T1000 (cell line): Measurements from ENCODE around the gene LCN12.

Source experiments
- DNase-seq: peaks from one replicate; lab custom pipeline; 2025; ENCODE audit warnings: mixed read lengths; lab: John Stamatoyannopoulos, UW

The LCN12 gene

DNA sequence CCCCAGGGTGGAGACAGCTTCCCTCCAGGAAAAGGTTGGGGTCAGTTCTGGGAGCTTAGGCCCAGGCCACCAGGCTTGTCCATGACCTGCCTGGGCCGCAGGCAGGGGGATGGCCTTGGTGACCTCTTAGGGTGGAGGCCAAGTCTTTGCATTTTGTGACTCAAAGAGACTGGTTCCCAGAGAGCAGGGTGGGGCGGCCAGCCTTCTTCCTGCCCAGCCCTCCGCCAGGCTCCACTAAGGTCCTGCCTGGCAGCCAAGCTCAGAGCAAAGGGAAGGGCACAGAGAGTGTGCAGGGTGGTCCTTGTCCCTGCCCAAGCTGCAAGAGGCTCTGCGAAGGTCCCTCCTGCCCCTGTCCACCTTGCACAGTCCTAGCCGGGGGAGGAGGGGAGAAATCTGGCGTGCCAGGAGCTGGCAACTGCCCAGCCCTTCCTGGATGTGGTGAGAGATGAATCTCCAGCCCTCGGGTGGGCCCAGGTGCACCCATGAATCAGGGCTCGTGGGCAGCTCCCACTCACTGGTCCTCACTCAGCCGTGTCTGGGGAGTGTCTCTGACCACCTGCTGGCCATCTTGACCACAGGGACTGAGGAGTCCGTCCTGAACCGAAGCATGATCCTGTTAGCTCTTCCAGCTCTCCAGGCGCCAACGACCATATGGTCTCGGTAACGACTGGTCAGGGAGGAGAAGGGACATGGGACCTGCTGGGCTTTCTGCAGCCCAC, 22.9 kb downstream of the LCN12 start:
- DNase-seq, result no peak

DNA sequence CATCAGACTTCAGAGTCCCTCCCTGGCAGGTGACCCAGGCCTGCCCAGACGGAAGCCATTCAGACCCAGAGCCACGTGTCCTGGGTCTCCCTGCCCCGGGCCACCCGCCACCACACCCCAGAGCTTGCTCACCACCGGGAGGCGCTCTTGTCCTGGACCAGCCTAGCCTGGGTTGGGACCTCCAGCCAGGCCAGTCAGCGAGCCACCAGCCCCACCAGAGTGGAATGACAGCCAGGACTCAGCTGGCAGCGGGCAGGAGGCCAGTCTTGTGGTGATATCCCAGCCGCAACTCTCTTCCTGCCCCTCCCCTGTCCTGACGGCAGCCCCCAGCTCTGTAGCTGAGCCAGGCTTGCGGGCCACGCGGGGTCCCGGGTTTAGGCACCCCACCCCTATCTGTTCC, 23.6 kb downstream of the LCN12 start:
- DNase-seq, result no peak

DNA sequence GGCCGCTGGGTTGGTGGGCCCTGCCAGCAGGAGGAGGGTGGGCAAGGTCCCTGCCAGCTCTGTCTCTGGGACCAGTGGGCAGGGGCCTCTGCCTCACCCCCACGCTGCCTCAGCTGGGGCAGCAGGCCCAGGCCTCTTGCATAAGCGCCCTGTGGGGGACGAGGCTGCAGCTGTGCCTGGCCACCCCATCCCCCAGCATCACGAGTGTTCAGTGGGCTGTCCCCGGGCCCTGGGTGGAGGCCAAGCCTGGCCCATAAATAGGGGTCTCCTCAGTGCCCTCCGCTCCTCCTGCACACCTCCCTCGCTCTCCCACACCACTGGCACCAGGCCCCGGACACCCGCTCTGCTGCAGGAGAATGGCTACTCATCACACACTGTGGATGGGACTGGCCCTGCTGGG, 25.1 kb downstream of the LCN12 start, which contains the start of gene PTGDS:
TSS of gene PTGDS (plus strand) at position 282 of the 400 bp plus-strand sequence. CDS start at position 357, 75 bp downstream.
- no peak for DNase-seq

DNA sequence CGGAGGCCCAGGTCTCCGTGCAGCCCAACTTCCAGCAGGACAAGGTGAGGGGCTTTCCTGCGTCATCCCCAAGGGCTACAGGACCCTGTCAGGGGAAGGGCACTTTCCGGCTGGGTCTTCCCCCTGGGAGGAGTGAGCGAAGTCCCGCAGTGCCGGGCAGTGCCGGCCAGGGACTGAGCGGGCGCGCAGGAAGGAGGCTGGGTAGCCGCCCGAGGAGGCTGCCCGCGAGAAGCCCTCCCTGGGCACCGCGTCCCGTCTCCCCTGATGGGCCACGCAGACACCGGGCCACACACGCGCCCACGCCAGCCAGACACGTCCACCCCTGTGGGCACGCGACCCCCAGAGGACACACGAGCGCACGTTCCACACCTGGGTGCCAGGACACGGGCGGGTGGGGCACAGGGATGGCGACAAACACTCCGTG, 25.6 kb downstream of the LCN12 start:
- no peak for DNase-seq

DNA sequence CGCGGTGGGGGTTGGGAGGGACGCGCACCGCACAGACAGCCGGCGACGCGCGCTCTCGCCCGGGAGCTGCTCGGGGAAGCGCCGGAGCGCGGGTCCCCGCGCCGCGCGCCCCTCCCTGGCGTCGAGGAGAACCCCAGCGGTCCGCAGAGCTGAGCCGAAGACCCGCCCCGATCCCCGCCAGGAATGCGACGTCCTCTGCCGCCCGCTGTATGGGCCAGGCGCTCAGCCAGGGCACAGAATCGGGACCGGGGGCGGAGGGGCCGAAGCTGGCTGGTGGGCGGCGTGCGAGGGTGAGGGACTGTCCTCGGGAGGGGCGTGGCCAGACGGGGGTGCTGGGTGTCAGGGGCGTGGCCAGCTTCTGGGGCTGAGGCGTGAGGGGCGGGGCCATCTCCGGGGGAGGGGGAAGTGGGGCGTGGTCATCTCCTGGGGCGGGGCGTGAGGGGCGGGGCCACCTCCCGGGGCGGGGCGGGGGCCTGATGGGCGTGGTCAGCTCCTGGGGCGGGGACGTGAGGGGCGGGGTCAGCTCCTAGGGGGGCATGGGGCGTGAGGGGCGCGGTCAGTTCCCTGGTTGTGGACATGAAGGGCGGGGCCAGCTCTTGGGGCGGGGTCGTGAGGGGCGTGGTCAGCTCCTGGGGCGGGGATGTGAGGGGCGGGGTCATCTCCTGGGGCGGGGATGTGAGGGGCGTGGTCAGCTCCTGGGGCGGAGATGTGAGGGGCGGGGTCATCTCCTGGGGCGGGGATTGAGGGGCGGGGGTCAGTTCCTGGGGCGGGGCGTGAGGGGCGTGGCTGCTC, 26.2 kb downstream of the LCN12 start:
- peak; percentile 33 for DNase-seq

DNA sequence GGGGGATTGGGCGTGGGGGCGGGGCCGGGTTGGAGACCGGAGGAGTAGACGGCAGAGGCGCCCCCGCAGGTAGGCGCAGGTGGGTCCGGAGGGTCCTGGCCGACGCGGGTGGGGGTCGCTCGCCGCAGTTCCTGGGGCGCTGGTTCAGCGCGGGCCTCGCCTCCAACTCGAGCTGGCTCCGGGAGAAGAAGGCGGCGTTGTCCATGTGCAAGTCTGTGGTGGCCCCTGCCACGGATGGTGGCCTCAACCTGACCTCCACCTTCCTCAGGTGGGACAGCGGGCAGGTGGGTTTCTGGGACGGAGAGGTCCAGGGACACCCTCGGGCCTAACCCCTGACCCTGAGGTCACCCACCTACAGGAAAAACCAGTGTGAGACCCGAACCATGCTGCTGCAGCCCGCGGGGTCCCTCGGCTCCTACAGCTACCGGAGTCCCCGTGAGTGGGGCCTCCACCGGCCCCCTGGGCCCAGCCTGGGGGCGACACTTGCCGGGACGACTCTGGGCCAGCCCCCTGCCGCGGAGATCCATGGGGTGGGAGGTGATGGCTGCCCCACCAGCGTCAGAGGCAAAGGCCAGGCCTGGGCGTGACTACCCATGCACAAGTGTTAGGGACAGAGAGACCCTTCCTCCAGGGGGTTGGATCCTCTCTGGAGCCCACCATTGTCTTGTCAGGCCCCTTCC, 26.9 kb downstream of the LCN12 start:
- no peak for DNase-seq

DNA sequence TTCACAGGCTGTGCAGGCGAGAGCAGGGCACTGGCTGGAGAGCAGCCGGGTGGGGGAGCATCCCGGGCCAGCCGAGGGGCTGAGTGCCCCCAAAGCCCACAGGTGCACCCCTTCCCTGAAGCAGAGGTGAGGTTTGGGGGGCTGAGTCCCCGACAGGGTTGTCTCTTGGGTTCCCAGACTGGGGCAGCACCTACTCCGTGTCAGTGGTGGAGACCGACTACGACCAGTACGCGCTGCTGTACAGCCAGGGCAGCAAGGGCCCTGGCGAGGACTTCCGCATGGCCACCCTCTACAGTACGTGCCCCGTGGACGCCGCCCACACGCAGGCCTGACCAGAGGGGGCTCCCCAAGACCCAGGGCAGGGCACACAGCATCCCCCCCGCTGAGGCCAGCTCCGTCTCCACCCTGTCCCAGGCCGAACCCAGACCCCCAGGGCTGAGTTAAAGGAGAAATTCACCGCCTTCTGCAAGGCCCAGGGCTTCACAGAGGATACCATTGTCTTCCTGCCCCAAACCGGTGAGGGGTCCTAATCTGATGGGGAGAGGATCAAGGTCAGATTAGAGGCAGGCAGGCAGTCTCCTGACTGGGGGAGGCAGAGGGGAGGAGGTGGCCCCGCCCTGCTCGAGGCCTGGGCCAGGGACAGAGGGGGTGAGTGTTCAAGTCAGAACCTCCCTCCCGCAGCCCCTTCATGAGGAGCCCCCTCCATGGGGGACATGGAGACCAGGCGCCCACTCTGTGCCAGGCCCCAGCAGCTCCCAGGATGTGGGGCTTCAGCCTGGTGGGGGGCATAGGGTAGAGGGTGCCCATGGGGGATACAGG, 27.9 kb downstream of the LCN12 start:
- no peak for DNase-seq

DNA sequence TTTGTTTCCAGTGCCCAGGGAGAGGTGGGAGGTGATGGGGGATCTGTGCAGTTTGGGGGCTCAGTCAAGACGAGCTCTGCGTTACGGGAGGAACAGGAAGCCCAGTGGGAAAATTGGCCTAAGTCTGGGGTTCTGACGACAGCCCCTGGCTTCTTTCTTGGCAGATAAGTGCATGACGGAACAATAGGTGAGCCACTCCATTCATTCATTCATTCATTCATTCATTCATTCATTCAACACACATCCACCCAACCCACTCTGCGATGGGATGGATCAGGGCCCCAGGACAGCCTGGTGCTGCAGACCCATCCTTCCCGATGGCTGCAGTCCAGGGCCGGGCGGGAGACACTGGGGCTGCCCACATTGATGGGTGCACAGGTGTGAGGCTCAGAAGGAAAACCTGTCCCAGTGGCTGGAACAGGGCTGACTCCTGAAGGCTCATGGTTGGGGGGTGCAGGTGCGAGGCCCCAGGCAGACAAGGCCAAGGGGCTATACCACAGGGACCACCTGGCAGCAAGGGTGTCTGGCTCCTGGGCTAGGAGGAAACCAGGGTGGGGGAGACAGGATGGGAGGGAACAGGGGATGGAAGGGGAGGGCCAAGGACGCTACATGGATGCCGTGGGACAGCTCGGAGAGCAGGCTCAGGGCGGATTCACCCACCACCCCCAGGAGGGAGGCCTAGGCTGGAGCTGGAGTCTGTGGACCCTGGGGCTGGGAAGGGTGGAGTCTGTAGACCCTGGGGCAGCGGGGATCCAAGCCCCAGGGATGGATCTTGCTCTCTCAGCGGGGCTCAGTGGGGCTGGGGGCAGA, 28.8 kb downstream of the LCN12 start:
- DNase-seq, result no peak

DNA sequence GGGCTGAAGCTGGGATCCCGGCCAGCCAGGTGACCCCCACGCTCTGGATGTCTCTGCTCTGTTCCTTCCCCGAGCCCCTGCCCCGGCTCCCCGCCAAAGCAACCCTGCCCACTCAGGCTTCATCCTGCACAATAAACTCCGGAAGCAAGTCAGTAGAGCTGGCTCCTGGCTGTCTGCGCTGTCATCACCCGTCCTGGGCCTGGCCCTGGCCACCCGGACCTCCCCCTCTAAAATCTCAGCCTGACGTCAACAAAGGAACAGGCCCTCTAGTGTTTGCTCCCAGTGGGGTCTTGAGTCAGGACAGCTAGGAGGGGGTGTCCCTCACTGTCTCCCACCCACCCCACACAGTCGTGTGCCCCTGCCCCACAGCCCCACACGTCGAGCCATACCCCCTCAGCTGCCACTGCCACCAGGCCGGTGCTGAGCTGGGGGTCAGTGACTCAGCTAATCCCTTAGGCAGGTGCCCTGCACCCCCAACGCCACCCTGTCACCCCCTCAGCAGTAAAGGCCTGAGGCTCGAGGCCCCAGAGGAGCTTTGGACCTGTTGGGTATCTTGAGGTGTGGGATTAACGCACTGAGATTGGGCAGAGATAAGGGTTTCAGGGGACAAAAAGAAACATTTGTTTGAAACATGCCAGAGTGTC, 29.6 kb downstream of the LCN12 start:
- DNase-seq, result no peak

DNA sequence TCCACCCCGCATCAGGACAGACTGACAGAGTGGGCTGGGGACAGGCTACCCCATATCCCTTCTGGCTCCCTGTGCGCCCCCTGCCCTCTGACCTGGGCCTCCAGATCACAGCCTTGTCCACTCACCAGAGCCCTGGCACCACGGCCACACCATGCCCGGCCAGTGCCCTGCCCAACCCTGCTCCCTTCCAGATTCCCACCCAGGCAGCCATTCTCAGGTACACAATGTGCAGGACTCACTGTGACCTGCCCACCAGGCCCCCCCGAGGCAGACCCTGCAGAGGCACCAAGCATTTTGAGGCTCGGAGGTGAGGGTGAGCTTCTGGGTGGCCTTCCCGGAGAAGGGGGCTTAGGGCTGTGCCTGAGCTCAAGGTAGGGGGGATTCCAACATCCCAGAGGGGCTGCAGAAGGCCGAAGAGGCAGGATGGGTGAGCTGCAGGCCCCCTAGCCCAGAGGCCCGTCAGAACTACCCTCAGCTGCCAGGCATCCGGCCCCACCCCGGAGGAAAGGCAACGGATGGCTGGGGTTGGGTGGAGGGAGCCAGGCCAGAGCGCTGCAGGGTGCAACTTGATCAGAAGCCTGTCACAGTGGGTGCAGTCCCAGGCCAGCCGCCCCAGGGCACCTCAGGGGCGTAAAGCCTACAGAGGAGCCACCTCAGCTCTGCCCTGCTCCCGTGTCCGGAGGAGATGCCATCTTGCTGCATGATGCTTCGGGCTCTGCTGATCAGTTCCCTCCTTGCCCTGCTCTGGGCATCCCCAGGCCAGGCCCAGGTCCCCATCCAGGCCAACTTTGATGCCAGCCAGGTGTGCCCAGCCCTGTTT, 30.4 kb downstream of the LCN12 start, which contains the start of gene LCNL1:
TSS of gene LCNL1 (plus strand) at position 762 of the 820 bp plus-strand sequence. CDS start 594 bp downstream, outside the sequence.
- no peak for DNase-seq

DNA sequence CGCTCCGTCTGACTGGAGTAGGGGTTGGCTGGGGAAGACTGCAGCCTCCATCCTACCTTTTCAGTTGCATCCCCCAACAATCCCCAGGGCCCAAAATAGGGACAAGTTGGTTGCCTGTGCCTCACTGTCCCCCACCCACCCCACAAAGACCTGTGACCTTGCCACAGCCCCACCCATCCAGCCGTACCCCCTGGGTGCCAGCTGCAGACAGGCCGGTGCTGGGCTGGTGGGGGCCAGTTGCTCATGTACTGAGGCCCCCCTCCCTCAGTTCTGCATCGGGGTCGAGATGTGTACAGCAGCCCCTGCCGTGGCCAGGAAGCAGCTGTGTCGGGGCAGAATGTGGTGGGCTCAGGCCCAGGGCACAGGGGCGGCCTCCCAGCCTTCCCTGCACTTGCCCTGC, 31.1 kb downstream of the LCN12 start:
- no peak for DNase-seq

DNA sequence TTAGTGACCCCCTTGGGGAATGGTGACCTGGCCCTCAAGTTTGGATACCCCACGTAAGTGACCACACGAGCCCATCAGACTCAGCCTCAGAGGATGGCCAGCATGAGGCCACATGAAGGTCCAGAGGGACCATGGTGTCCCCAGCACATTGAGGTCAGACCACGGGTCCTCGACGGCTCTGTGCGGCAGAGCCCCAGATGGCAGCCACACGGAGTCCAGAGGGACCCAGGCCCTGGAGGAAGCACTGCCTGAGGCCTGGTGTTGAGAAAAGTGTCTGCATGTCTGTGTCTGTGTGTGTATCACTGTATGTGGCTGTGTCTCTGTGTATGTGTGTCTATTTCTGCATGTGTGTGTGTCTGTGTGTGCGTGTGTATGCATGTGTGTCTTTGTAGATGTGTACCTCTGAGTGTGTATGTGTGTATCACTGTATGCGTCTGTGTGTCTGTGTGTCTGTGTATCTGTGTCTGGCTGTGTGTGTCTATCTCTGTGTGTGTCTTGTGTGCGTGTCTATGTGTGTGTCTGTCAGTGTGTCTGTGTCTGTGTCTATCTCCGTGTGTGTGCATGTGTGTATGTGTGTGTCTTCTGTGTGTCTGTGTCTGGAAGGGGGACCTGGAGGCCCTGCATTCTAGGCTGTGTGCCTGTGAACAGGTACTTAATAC, 31.7 kb downstream of the LCN12 start:
- no peak for DNase-seq

DNA sequence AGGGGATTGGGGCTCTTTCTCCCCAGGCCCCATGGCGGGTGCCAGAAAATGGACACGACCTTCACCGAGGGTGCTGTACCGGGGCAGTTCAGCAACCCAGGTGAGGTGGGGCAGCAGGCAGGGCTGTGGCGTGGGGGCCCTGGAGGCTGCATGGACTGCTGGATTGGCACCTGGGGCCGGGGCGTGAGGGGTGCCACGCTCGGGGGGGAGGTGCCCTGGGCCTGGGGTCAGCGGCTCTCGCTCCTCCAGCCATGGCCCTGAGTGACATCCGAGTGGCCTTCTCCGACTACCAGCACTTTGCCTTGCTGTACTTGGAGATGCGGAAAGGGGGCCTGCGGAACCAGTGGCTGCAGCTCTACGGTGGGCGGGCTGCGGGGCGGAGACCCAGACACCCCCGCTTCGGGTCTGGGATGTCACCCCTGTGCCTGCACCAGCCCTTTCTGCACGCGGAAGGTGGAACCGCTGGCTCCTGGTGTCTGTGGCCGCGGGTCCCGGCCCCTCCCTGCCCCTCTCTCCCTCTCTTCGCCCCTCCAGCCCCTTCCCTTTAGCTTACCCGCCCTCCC, 32.5 kb downstream of the LCN12 start:
- no peak for DNase-seq

DNA sequence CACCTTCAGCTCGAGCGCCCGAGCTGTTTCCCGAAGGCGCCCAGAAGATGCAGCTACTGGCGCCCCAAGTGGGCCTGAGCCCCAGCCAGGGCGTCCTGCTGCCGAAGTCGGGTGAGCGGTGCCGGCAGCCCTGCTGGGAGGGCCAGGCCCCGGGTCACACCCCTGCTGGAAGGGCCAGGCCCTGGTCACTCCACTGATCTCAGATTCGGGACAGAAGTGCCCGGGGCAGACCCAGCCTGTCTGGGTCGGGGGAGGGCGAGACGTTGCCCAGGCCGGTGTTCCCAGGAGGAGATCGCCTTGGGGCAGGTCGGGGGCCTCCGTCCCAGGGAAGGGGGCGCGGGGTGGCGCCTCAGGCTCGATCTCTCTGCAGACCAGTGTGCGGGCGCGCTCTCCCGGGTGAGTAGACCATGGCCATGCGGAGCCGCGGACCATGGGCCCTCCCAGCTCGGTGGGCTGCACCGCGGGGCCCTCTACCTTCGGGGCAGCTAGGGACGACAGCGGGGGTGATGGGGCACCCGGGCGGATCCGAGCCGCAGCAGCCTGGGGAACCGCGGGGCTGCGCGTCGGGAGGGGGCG, 33.0 kb downstream of the LCN12 start:
- no peak for DNase-seq

DNA sequence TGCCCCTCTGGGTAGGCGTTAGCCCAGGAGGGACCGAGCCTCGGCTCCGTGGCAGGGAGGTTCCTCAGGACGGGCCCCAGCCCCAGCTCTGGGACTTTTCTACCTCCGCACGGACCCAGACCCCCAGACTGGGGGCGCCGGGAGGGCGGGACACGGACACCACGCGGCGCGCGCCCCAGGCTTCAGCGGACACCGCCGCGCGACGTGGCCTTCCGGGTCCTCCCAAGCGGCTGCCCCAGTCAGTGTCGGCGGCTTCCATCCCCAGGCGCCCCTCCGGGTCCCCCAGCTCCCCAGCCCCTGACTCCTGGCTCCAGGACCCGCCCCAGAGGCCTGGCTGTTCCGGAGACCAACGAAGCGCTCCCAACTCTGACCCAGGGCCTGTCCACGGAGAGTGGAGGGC, 33.8 kb downstream of the LCN12 start:
- DNase-seq, result no peak

DNA sequence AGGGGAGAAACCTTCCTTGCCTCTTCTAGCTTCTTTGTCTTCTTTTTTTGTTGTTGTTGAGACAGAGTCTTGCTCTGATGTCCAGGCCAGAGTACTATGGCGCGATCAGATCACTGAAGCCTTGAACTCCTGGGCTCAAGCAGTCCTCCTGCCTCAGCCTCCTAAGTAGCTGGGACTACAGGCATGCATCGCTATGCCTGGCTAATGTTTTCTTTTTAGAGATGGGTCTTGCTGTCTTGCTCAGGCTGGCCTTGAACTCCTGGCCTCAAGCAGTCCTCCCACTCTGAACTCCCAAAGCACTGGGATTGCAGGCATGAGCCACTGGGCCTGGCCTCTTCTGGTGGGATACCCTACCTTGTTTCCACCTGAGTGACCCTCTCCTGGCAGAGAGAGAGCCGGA, 36.8 kb downstream of the LCN12 start:
- no peak for DNase-seq

DNA sequence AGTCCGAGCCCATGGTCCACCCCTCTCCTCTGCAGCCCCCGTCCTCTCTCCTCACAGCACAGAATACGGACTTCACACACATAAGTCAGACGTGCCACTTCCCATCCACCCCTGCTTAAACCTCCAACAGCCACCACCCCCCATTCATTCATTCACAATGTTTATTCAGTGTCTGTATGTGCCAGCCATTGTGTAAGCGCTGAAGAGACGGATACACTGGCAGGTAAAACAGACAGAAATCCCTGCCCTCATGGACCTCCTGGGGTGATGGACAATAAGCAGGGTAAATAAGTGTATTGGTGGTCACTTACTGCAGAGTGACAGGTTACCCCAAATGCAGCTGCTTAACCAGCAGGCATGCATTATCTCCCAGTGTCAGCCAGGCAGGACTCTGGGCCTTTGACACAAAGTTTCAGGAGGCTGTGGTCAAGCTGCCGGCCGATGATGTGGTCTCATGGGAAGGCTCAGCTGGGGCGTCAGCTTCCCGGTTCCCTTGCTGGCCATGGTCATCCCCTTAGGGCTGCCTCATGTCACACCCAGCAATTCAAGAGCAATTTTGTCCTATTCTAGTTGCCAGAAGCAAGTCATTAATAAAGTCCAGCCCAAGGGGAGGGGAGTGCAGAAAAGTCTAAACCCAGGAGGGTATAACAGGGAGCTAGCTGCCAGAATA, 38.3 kb downstream of the LCN12 start:
- no peak for DNase-seq
